Measurements from ENCODE around the gene TUSC2. TPM values are rescaled to one million over a fixed set of nuclear protein-coding genes. Genes with fewer than 3 reads are reported as not detected.

Gene TUSC2
- total and polyA plus RNA-seq, 12 donors, result 28.8 to 64.3 (median 34.4) TPM

DNA sequence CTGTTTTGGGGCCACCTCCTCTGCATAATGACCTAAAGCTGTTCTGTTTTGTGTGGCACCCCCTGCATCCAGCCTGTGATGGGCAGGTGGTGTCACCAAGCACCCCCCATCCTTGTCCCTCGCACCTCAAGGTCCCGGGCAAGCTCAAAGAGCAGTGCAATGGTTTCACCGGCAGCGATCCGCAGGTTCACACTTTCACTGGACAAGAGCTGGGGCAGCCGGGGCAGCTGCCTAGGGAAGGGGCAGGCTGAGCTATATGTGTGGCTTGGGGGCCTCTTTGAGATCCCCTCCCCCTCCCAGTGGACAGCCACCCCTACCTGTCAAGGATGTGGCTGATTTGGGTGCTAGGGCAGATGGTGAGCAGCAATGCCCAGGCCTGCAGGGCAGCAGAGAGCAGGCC is 38.9 kb downstream of the TUSC2 start:
- no peaks in the 10 kb centered on the region for H3K9me3 ChIP-seq (replicated peaks in 1 of 3)
- H3K27me3 ChIP-seq, result no peaks in the 10 kb centered on the region
- intact Hi-C loops (cut with DNase I), result loop anchor here in 1 of 2 donors (5.0 to 10.0 kb wide), 2 partner anchors 43 to 164 kb away; no protein-coding TSS in a partner anchor
- no peak overlapping the region for H3K27ac ChIP-seq
- DNase-seq, result peak in 1 of 7 donors; percentile 17
- TF ChIP-seq, protein P1, sequence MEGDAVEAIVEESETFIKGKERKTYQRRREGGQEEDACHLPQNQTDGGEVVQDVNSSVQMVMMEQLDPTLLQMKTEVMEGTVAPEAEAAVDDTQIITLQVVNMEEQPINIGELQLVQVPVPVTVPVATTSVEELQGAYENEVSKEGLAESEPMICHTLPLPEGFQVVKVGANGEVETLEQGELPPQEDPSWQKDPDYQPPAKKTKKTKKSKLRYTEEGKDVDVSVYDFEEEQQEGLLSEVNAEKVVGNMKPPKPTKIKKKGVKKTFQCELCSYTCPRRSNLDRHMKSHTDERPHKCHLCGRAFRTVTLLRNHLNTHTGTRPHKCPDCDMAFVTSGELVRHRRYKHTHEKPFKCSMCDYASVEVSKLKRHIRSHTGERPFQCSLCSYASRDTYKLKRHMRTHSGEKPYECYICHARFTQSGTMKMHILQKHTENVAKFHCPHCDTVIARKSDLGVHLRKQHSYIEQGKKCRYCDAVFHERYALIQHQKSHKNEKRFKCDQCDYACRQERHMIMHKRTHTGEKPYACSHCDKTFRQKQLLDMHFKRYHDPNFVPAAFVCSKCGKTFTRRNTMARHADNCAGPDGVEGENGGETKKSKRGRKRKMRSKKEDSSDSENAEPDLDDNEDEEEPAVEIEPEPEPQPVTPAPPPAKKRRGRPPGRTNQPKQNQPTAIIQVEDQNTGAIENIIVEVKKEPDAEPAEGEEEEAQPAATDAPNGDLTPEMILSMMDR (IDR thresholded peaks at IDR 0.05), result no peak
- no peak for TF ChIP-seq POLR2A (IDR thresholded peaks at IDR 0.05)
- H3K36me3 ChIP-seq (replicated peaks in 1 of 2), result peaks cover 0 to 30% of the 10 kb centered on the region in 2 donors
- peaks cover 19 to 21% of the 10 kb centered on the region in 2 donors for H3K4me1 ChIP-seq (replicated peaks in 1 of 2)
- no peak overlapping the region for H3K4me3 ChIP-seq
- 89 to 95% methylated on average over 6 of the region's 6 CpGs; no CpG with 5 or more reads in 2 of the 4 donors for WGBS, 4 donors

DNA sequence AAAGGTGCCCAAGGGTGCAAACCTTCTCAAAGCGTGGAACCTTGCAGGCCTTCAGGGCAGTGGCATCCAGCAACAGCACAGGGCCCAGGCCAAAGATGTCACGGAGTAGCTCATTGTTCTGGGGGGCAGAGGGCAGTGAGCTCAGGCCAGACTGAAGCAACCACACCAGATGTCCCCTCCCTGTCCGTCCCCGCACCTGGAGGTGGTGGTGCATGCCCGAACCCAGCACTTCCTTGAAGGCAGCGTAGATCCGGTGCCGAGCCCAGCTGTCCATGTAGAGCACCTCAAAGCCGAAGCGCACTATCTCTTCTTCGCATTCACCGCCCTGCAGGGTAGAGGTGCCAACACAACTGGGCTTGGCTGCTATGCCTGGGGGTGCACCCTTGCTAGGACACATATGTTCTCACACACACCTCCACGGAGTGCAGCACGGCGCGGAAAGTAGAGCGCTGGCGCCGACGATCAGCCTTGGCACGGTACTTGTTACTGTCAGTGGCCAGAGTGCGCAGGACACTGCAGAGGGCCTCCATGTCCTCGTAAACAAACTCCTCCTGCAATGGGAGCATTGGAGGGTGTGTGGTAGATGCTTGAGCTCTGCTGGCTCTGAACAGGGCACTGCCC is 39.5 kb downstream of the TUSC2 start:
- peak in 3 of 7 donors; percentile 16 to 52 (median 17) for DNase-seq

DNA sequence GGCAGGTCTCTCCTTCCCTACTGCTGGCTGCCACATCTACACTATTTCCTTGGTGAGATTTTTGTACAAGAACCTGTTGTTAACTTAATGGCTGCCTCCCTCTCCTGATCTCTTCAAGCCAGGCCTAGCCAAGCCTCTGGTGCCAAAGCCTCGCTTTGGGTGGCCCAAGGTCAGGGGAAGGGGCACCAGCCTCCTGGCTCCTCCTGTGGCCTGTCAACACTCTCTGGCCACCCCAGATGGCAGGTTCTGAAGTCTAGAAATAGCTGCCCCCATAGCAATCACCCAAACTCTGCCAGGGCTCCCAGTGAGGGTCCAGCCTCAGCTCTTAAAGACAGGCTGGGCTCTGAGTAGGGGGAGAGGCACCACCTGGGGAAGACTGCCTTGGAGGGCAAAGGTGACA is 40.8 kb downstream of the TUSC2 start:
- Histone ChIP-seq H3K27me3 (no peaks in the 10 kb centered on the region), H3K27ac (no peak overlapping the region)
- 54 to 86% (median 80%) methylated on average over 1 of the region's 1 CpG for WGBS, 4 donors

More for the DNA sequence above, 39.5 kb downstream of the TUSC2 start:
- peaks cover 0 to 30% of the 10 kb centered on the region in 2 donors for H3K36me3 ChIP-seq (replicated peaks in 1 of 2)
- 92 to 95% (median 94%) methylated on average over 7 to 23 of the region's 23 CpGs for WGBS, 4 donors
- H3K4me3 ChIP-seq, result no peak overlapping the region
- intact Hi-C loops (cut with DNase I), result loop anchor here in 1 of 2 donors (5.0 to 10.0 kb wide), 2 partner anchors 44 to 164 kb away; no protein-coding TSS in a partner anchor
- H3K4me1 ChIP-seq (replicated peaks in 1 of 2), result peaks cover 17 to 19% of the 10 kb centered on the region in 2 donors
- no peak for TF ChIP-seq POLR2A (IDR thresholded peaks at IDR 0.05)
- TF ChIP-seq, protein P1 (IDR thresholded peaks at IDR 0.05), result no peak
- no peaks in the 10 kb centered on the region for H3K9me3 ChIP-seq (replicated peaks in 1 of 3)
- H3K27ac ChIP-seq, result no peak overlapping the region
- H3K27me3 ChIP-seq, result no peaks in the 10 kb centered on the region

More for the DNA sequence above, 40.8 kb downstream of the TUSC2 start:
- TF ChIP-seq, protein P1 (IDR thresholded peaks at IDR 0.05), result no peak
- no peak for TF ChIP-seq POLR2A (IDR thresholded peaks at IDR 0.05)
- Histone ChIP-seq H3K36me3 (replicated peaks in 1 of 2) (peaks cover 0 to 30% of the 10 kb centered on the region in 2 donors), H3K9me3 (replicated peaks in 1 of 3) (no peaks in the 10 kb centered on the region), H3K4me3 (no peak overlapping the region), H3K4me1 (replicated peaks in 1 of 2) (peaks cover 6 to 9% of the 10 kb centered on the region in 2 donors)
- DNase-seq, result no peak
- intact Hi-C loops (cut with DNase I), result loop anchor here in 1 of 2 donors (5.0 to 10.0 kb wide), 2 partner anchors 45 to 162 kb away; no protein-coding TSS in a partner anchor

Data from adrenal gland (tissue), 12 donors.